ENCODE results near the gene SRPX2. TPM values are rescaled to one million over a fixed set of nuclear protein-coding genes. Genes with fewer than 3 reads are reported as not detected.

The SRPX2 gene
- polyA plus RNA-seq, 1 of the 3 experiments (the other 2 are of a cell fraction), result 14.5 TPM

DNA sequence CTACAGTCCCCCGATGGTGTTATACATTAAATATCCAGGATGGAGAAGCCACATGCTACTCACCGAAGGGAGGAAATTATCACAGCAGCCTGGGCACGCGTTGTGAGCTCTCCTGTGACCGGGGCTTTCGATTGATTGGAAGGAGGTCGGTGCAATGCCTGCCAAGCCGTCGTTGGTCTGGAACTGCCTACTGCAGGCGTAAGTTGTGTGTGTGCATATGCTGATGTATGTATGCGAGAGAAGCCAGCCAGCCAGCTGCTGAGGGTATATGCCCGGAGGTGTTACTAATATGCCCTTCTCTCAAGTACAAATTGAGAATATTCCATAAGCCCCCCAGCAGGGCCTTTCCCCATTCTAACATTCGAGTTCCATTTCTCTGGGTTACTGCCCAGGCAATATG, 18.2 kb downstream of the SRPX2 start:
- Histone ChIP-seq H3K4me3 (ENCODE audit: low read depth in 2 of 2, low read length in 1 of 2) (no peak overlapping the region), H3K27me3 (ENCODE audit: insufficient read depth) (no peaks in the 10 kb centered on the region; the same call in 1 of the 2 replicates), H3K27ac (ENCODE audit: low read depth in 2 of 2, low read length in 1 of 2) (no peak overlapping the region), H4K20me1 (ENCODE audit: insufficient read depth) (no peaks in the 10 kb centered on the region), H3K4me2 (no peak overlapping the region), H3K4me1 (ENCODE audit: control insufficient read depth in 1 of 2, insufficient read depth in 2 of 2, low read depth in 1 of 2, low read length in 1 of 2) (no peaks in the 10 kb centered on the region), H3K9me3 (no peaks in the 10 kb centered on the region), H3K9ac (no peak overlapping the region), H3K9me2 (no peaks in the 10 kb centered on the region), H2AFZ (ENCODE audit: low read depth) (no peak overlapping the region), H3F3A (replicated peaks; ENCODE audit: insufficient read depth) (no peaks in the 10 kb centered on the region), H3K36me3 (replicated peaks in 1 of 2; ENCODE audit: control insufficient read depth in 1 of 2, insufficient read depth in 2 of 2, low read length in 1 of 2) (no peaks in the 10 kb centered on the region), H3K79me2 (ENCODE audit: insufficient read depth) (no peaks in the 10 kb centered on the region)
- ChIA-PET CTCF (interaction anchor here (0.9 to 2.1 kb wide), 3 partner anchors 9 to 106 kb away, joined by 3 to 14 read pairs (median 4); no protein-coding TSS in a partner anchor), POLR2A (no interaction called here)
- 27% methylated on average over 11 of the region's 13 CpGs for WGBS (ENCODE audit: low lambda C conversion rate)
- DNase-seq, result no peak
- TF ChIP-seq, protein P1, sequence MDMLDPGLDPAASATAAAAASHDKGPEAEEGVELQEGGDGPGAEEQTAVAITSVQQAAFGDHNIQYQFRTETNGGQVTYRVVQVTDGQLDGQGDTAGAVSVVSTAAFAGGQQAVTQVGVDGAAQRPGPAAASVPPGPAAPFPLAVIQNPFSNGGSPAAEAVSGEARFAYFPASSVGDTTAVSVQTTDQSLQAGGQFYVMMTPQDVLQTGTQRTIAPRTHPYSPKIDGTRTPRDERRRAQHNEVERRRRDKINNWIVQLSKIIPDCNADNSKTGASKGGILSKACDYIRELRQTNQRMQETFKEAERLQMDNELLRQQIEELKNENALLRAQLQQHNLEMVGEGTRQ (IDR thresholded peaks at IDR 0.05; ENCODE audit: borderline replicate concordance, low read depth, low read length), result no peak
- no peak for TF ChIP-seq ELF1 (IDR thresholded peaks at IDR 0.05)
- TF ChIP-seq EP300 (IDR thresholded peaks at IDR 0.05; ENCODE audit: borderline replicate concordance in 1 of 2, low read depth in 1 of 2, low read length in 1 of 2), result no peak
- TF ChIP-seq TCF12 (IDR thresholded peaks at IDR 0.05), result no peak
- no peak for TF ChIP-seq YY1 (IDR thresholded peaks at IDR 0.05; ENCODE audit: low read depth)
- no peak for TF ChIP-seq SMC3 (IDR thresholded peaks at IDR 0.05; ENCODE audit: low read depth, low read length)
- TF ChIP-seq RAD21 (IDR thresholded peaks at IDR 0.05; ENCODE audit: low read length), result no peak
- TF ChIP-seq SIN3A (IDR thresholded peaks at IDR 0.05; ENCODE audit: borderline replicate concordance, low read depth, low read length), result no peak
- no peak for TF ChIP-seq JUND (IDR thresholded peaks at IDR 0.05)
- no peak for TF ChIP-seq CTCF (IDR thresholded peaks at IDR 0.05)
- TF ChIP-seq, protein P2, sequence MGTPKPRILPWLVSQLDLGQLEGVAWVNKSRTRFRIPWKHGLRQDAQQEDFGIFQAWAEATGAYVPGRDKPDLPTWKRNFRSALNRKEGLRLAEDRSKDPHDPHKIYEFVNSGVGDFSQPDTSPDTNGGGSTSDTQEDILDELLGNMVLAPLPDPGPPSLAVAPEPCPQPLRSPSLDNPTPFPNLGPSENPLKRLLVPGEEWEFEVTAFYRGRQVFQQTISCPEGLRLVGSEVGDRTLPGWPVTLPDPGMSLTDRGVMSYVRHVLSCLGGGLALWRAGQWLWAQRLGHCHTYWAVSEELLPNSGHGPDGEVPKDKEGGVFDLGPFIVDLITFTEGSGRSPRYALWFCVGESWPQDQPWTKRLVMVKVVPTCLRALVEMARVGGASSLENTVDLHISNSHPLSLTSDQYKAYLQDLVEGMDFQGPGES (IDR thresholded peaks at IDR 0.05; ENCODE audit: low read depth, low read length), result no peak
- no peak for TF ChIP-seq EZH2phosphoT487 (IDR thresholded peaks at IDR 0.05; ENCODE audit: borderline replicate concordance, low read depth)
- TF ChIP-seq GABPA (IDR thresholded peaks at IDR 0.05; ENCODE audit: low read depth), result no peak
- TF ChIP-seq PBX3 (IDR thresholded peaks at IDR 0.05), result no peak
